Natural killer cell (primary cell): Measurements from ENCODE around the gene STX7. TPM values are rescaled to one million over a fixed set of nuclear protein-coding genes. Genes with fewer than 3 reads are reported as not detected.

ENCODE experiments used
- ATAC-seq, 3 donors: fragments of 150-1000 bp in 2 of 3; fragments of 200-7000 bp in 1 of 3; cut with Tn5 transposase; 1 replicate in 1 of 3; 2 replicates in 2 of 3; pipeline ENCODE4 v1.10.0; 2021; ENCODE audit warnings: mild to moderate bottlenecking in 2 of 3, moderate library complexity in 2 of 3
- DNase-seq, 2 donors: peaks; one replicate each; pipeline versions ENCODE4 v3.0.0 to v3.0.0-alpha.2; 2013 to 2021; ENCODE audit warnings: mixed read lengths in 1 of 2
- H3K27ac ChIP-seq: one replicate; pipeline ENCODE4 v1.5.1; 2013; ENCODE audit warnings: mild to moderate bottlenecking, low read length
- H3K27me3 ChIP-seq: one replicate; pipeline ENCODE4 v1.6.1; 2013; ENCODE audit warnings: low read length; ENCODE audit not compliant: control insufficient read depth, insufficient read depth
- H3K36me3 ChIP-seq: one replicate; pipeline ENCODE4 v1.6.1; 2013; ENCODE audit warnings: low read length; ENCODE audit not compliant: control insufficient read depth, insufficient read depth
- H3K4me1 ChIP-seq: one replicate; pipeline ENCODE4 v1.6.1; 2013; ENCODE audit warnings: low read length; ENCODE audit not compliant: control insufficient read depth, insufficient read depth
- H3K4me3 ChIP-seq: one replicate; pipeline ENCODE4 v1.5.1; 2013; ENCODE audit warnings: low read length
- H3K9me3 ChIP-seq: one replicate; pipeline ENCODE4 v1.6.1; 2013; ENCODE audit warnings: low read length; ENCODE audit not compliant: control insufficient read depth, insufficient read depth
- H3K27ac Mint-ChIP-seq, 2 donors: one replicate each; pipeline ENCODE4 v1.8.0; 2022; ENCODE audit warnings: mild to moderate bottlenecking in 2 of 2, mixed read lengths in 2 of 2, moderate library complexity in 1 of 2
- H3K27me3 Mint-ChIP-seq, 2 donors: one replicate each; pipeline ENCODE4 v1.8.0; 2022; ENCODE audit warnings: low read depth in 2 of 2, mixed read lengths in 2 of 2
- H3K36me3 Mint-ChIP-seq: one replicate; pipeline ENCODE4 v1.8.0; 2022; ENCODE audit warnings: mixed read lengths
- H3K4me1 Mint-ChIP-seq, 2 donors: one replicate each; pipeline ENCODE4 v1.8.0; 2022; ENCODE audit warnings: mixed read lengths in 2 of 2
- H3K4me3 Mint-ChIP-seq: one replicate; pipeline ENCODE4 v1.8.0; 2022; ENCODE audit warnings: mild to moderate bottlenecking, moderate library complexity, mixed read lengths
- H3K9me3 Mint-ChIP-seq, 2 donors: one replicate each; pipeline ENCODE4 v1.8.0; 2022; ENCODE audit warnings: mixed read lengths in 2 of 2
- CTCF ChIP-seq: fragments of 200-600 bp; IDR thresholded peaks from one replicate; pipeline ENCODE4 v1.8.0; 2022; ENCODE audit warnings: antibody characterized with exemption
- WGBS: methylation state at CpG from one replicate; pipeline ENCODE4 v1.1.7; 2013; ENCODE audit warnings: missing lambda C conversion rate; ENCODE audit not compliant: insufficient coverage; 5-methylcytosine and 5-hydroxymethylcytosine counted together
- intact Hi-C: fragments of 100-400 bp; cut with micrococcal nuclease; formaldehyde crosslinking; loops from one replicate; pipeline ENCODE4 v1.14.2; 2022
- total RNA-seq, 4 donors: library from RNA; stranded (reverse); fragments of 120-200 nt in 1 of 4; gene quantifications; one replicate each; pipeline versions ENCODE4 v1.2.3 to v1.2.4, GENCODE V29; 2013 to 2022

Gene STX7
- total RNA-seq, 3 donors from 2014 or later (not counting 1 experiment from before 2014, with no cell fraction given): 37.3 to 49.9 (median 39.5) TPM

DNA sequence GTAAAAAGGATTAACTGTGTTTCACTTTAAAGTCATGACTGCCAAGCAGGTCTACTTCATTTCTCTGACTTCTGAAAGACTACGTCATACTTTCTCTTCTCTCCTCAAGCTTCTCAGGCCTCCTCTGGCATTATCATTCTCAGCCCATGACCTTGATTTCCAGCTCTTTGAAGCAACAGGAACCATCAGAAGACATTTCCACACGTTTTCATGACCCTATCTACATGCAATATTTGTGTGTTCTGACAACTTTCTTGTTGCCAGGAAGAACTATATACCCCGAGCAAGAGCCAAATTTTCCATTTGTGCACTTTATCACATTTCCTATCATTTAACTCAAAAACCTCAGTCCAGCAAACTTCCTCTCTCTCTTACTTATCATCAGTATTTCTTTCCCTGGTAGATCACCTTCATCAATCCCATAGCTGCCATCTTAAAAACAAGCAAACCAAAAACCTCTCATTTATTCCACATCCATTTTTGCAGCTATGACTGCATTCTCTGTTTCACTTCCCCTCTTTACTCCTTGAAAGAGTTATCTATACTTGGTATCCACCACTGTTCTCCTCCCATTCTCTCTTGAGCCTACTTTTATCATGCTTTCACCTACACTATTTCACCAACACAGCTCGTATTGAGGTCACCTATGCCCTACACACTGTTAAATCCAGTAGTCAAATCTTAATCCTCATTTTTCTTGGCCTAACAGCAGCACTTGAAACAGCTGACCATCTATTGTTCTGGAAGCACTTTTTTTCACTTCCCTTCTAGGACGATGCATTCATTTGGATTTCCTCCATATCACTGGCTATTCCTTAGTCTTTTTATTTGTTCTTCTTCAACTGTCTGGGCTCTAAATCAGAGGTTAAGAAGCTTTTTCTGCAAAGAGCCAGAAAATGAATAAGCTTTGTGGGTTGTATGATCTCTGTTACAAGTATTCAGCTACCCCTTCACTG lies 47.1 kb downstream of the STX7 start:
- Histone ChIP-seq H3K27me3 (no peaks in the 10 kb centered on the region), H3K9me3 (no peaks in the 10 kb centered on the region), H3K4me1 (no peaks in the 10 kb centered on the region), H3K27ac (no peak overlapping the region), H3K4me3 (no peak overlapping the region), H3K36me3 (peaks cover 84% of the 10 kb centered on the region)
- Mint-ChIP-seq H3K4me3 (no peak overlapping the region), H3K4me1 (no peaks in the 10 kb centered on the region), H3K27me3 (no peaks in the 10 kb centered on the region), H3K9me3 (no peaks in the 10 kb centered on the region), H3K27ac (no peak overlapping the region), H3K36me3 (peaks cover 8% of the 10 kb centered on the region)
- ATAC-seq (no peak), DNase-seq (no peak)
- intact Hi-C loops: no loop called here
- 66% methylated on average over 5 of the region's 5 CpGs for WGBS
- no peak for TF ChIP-seq CTCF

DNA sequence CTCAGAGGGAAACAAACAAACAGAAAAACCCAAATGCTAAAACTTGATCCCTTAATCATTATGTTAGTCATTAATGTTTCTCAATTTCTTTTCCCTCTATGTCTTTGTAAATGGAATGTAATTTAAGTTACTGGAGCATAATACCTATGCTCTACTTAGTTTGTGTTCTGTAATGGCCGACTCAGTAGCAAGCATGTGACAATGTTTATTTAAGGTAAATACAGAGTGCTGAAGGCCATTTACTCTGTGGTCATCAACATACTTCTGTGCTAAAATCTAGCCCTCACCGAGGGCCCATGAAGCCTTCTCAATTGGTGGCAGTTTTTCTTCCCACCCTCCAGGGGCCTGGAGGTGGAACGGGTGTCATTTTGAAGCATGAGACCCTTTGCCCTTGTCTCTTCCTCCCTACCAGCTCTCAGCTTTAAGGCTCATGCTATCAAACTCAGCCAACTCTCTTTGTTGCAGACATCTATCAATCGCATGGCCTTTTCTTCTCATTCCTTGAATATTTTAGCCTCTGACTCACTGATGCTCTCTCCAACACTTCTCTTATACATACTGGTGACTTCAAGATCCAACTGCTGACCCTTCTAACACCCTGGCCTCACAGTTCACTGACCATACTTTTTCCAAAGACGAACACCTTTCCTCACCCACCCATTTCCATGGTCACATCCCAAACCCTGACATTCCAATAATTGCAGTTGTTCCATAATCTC lies 48.2 kb downstream of the STX7 start:
- 97% methylated on average over 5 of the region's 5 CpGs for WGBS

GRCh38 chr6:132461958-132462357 lies 51.0 kb downstream of the STX7 start:
- ATAC-seq (no peak), DNase-seq (no peak)
- peaks cover 8% of the 10 kb centered on the region for H3K36me3 Mint-ChIP-seq
- no peak overlapping the region for H3K4me3 Mint-ChIP-seq
- Histone ChIP-seq H3K27me3 (no peaks in the 10 kb centered on the region), H3K36me3 (peaks cover 67% of the 10 kb centered on the region), H3K4me1 (no peaks in the 10 kb centered on the region), H3K4me3 (no peak overlapping the region), H3K27ac (no peak overlapping the region), H3K9me3 (no peaks in the 10 kb centered on the region)
- peaks cover 6 to 8% of the 10 kb centered on the region in 2 donors for H3K4me1 Mint-ChIP-seq
- no peak overlapping the region for H3K27ac Mint-ChIP-seq
- TF ChIP-seq CTCF: no peak
- intact Hi-C loops: no loop called here
- H3K9me3 Mint-ChIP-seq: no peaks in the 10 kb centered on the region
- 100% methylated on average over 5 of the region's 6 CpGs for WGBS
- no peaks in the 10 kb centered on the region for H3K27me3 Mint-ChIP-seq

More for the DNA sequence above, 48.2 kb downstream of the STX7 start:
- intact Hi-C loops: no loop called here
- H3K27ac Mint-ChIP-seq: peak overlapping the region in 1 of 2 donors; percentile 27
- ATAC-seq: no peak
- peaks cover 86% of the 10 kb centered on the region for H3K36me3 ChIP-seq
- no peaks in the 10 kb centered on the region for H3K27me3 ChIP-seq
- H3K27me3 Mint-ChIP-seq: no peaks in the 10 kb centered on the region
- no peaks in the 10 kb centered on the region for H3K4me1 Mint-ChIP-seq
- no peak overlapping the region for H3K4me3 Mint-ChIP-seq
- no peak for TF ChIP-seq CTCF
- H3K4me1 ChIP-seq: no peaks in the 10 kb centered on the region
- no peak overlapping the region for H3K4me3 ChIP-seq
- H3K9me3 Mint-ChIP-seq: no peaks in the 10 kb centered on the region
- no peaks in the 10 kb centered on the region for H3K9me3 ChIP-seq
- no peak for DNase-seq
- H3K27ac ChIP-seq: no peak overlapping the region
- peaks cover 8% of the 10 kb centered on the region for H3K36me3 Mint-ChIP-seq
